HCT116 (cell line): ENCODE results near the gene PRDX2. TPM values are rescaled to one million over a fixed set of nuclear protein-coding genes. Genes with fewer than 3 reads are reported as not detected.

Source experiments
- CBX3 ChIP-seq: IDR thresholded peaks from 2 replicates; pipeline ENCODE4 v1.6.1; 2012; ENCODE audit warnings: low read depth
- CEBPB ChIP-seq: IDR thresholded peaks from 2 replicates; pipeline ENCODE4 v1.6.1; 2012; ENCODE audit warnings: low read depth
- ELF1 ChIP-seq: IDR thresholded peaks from 2 replicates; pipeline ENCODE4 v1.6.1; 2012; ENCODE audit warnings: low read depth, borderline replicate concordance
- POLR2A ChIP-seq: IDR thresholded peaks from 2 replicates; pipeline ENCODE4 v1.7.0; 2011; ENCODE audit warnings: borderline replicate concordance; ENCODE audit not compliant: insufficient read depth, insufficient read length; ENCODE audit errors: extremely low read depth
- POLR2AphosphoS5 ChIP-seq: IDR thresholded peaks from 2 replicates; pipeline ENCODE4 v1.6.1; 2011; ENCODE audit warnings: mild to moderate bottlenecking, low read depth, low read length, moderate library complexity
- RAD21 ChIP-seq: IDR thresholded peaks from 2 replicates; pipeline ENCODE4 v1.6.1; 2012; ENCODE audit warnings: low read depth, mild to moderate bottlenecking
- REST ChIP-seq: IDR thresholded peaks from 2 replicates; pipeline ENCODE4 v1.6.1; 2012; ENCODE audit warnings: low read depth
- SIN3A ChIP-seq: IDR thresholded peaks from 2 replicates; pipeline ENCODE4 v1.6.1; 2012; ENCODE audit warnings: low read depth
- SRF ChIP-seq: IDR thresholded peaks from 2 replicates; pipeline ENCODE4 v1.6.1; 2012; ENCODE audit warnings: low read depth
- TCF7L2 ChIP-seq: IDR thresholded peaks from 2 replicates; pipeline ENCODE4 v1.7.0; 2011; ENCODE audit warnings: borderline replicate concordance, inconsistent platforms; ENCODE audit not compliant: insufficient read depth, insufficient read length; ENCODE audit errors: extremely low read depth
- YY1 ChIP-seq: IDR thresholded peaks from 2 replicates; pipeline ENCODE4 v1.6.1; 2011; ENCODE audit warnings: low read length, low read depth, moderate library complexity, mild to moderate bottlenecking; ENCODE audit not compliant: insufficient replicate concordance; ENCODE audit errors: extremely low read depth
- ZNF274 ChIP-seq: fragments of 200-500 bp; sonication (Bioruptor generic); IDR thresholded peaks from 2 replicates; pipeline ENCODE4 v1.6.1; 2014; ENCODE audit warnings: mild to moderate bottlenecking, low read depth, low read length, inconsistent platforms
- total RNA-seq: library from RNA; stranded (reverse); gene quantifications from one replicate; pipeline ENCODE4 v1.2.1, GENCODE V29; 2021; ENCODE audit not compliant: unreplicated experiment
- TF ChIP-seq, protein P1 (sequence below): IDR thresholded peaks from 2 replicates; pipeline ENCODE4 v1.6.1; 2012
- TF ChIP-seq, protein P2 (sequence below): IDR thresholded peaks from 2 replicates; pipeline ENCODE4 v1.6.1; 2011; ENCODE audit warnings: mild to moderate bottlenecking, low read length, moderate library complexity; ENCODE audit not compliant: insufficient replicate concordance; ENCODE audit errors: extremely low read depth

The PRDX2 gene
- total RNA-seq, 1 experiment from 2014 or later, result 387 TPM

- TF ChIP-seq REST, result no peak
- peak; percentile 24; the same call in 1 of the 2 replicates for TF ChIP-seq POLR2AphosphoS5
- no peak for TF ChIP-seq SRF
- no peak for TF ChIP-seq ZNF274
- TF ChIP-seq RAD21, result peak; percentile 64
- TF ChIP-seq SIN3A, result no peak
- TF ChIP-seq CBX3, result no peak
- TF ChIP-seq TCF7L2, result peak; percentile 44
- TF ChIP-seq POLR2A, result no peak
- TF ChIP-seq, protein P1, sequence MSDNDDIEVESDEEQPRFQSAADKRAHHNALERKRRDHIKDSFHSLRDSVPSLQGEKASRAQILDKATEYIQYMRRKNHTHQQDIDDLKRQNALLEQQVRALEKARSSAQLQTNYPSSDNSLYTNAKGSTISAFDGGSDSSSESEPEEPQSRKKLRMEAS, result no peak
- TF ChIP-seq, protein P2, sequence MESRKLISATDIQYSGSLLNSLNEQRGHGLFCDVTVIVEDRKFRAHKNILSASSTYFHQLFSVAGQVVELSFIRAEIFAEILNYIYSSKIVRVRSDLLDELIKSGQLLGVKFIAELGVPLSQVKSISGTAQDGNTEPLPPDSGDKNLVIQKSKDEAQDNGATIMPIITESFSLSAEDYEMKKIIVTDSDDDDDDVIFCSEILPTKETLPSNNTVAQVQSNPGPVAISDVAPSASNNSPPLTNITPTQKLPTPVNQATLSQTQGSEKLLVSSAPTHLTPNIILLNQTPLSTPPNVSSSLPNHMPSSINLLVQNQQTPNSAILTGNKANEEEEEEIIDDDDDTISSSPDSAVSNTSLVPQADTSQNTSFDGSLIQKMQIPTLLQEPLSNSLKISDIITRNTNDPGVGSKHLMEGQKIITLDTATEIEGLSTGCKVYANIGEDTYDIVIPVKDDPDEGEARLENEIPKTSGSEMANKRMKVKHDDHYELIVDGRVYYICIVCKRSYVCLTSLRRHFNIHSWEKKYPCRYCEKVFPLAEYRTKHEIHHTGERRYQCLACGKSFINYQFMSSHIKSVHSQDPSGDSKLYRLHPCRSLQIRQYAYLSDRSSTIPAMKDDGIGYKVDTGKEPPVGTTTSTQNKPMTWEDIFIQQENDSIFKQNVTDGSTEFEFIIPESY, result no peak
- TF ChIP-seq CEBPB, result no peak
- peak; percentile 47 for TF ChIP-seq YY1
- no peak for TF ChIP-seq ELF1
These were observed 43.9 kb downstream of the PRDX2 start (continued) for GRCh38 chr19:12757544-12758274.
